Dendritic cell treated with granulocyte-macrophage colony-stimulating factor and Interleukin-4, amounts not matched to agents 40 ng/mL and 50 ng/mL, for 4 days (primary cell): ENCODE measurements around the gene OR51G2.
"Not testable (repeated sequence)": the region's sequence is repeated elsewhere in the genome, so short reads cannot be mapped to it uniquely, and the experiment has no call there.

Experiments used
- H3K27ac Mint-ChIP-seq: one replicate; pipeline ENCODE4 v1.8.0; 2022; ENCODE audit warnings: mild to moderate bottlenecking, mixed read lengths
- H3K27me3 Mint-ChIP-seq: one replicate; pipeline ENCODE4 v1.8.0; 2022; ENCODE audit warnings: mild to moderate bottlenecking, mixed read lengths
- H3K36me3 Mint-ChIP-seq: one replicate; pipeline ENCODE4 v1.8.0; 2022; ENCODE audit warnings: low read depth, mixed read lengths
- H3K4me1 Mint-ChIP-seq: one replicate; pipeline ENCODE4 v1.8.0; 2022; ENCODE audit warnings: low read depth, mixed read lengths
- H3K4me3 Mint-ChIP-seq: one replicate; pipeline ENCODE4 v1.8.0; 2022; ENCODE audit warnings: mild to moderate bottlenecking, moderate library complexity, mixed read lengths
- H3K9me3 Mint-ChIP-seq: one replicate; pipeline ENCODE4 v1.8.0; 2022; ENCODE audit warnings: mixed read lengths
- intact Hi-C: fragments of 100-400 bp; cut with micrococcal nuclease; formaldehyde crosslinking; loops from one replicate; pipeline ENCODE4 v1.15.0; 2022

Gene OR51G2

GRCh38 chr11:4919250-4919649, at the start of gene OR51G2:
Gene OR51G2, minus strand, starts transcription at chr11:4919350. Its CDS starts 3,687 bp downstream, at chr11:4915663.
- H3K4me3 Mint-ChIP-seq: no peak within 1 kb of the TSS
- no peaks in the 10 kb centered on the region for H3K36me3 Mint-ChIP-seq
- H3K27ac Mint-ChIP-seq: no peak within 1 kb of the TSS
- intact Hi-C loops: no loop called here
- H3K4me1 Mint-ChIP-seq: no peaks in the 10 kb centered on the region
- no peaks in the 10 kb centered on the region for H3K27me3 Mint-ChIP-seq
- peaks cover 7% of the 10 kb centered on the region for H3K9me3 Mint-ChIP-seq

GRCh38 chr11:4962816-4963215, 43.7 kb upstream of the OR51G2 start:
- Mint-ChIP-seq H3K27ac (no peak overlapping the region), H3K27me3 (no peaks in the 10 kb centered on the region), H3K4me3 (no peak overlapping the region), H3K36me3 (no peaks in the 10 kb centered on the region), H3K9me3 (no peaks in the 10 kb centered on the region), H3K4me1 (no peaks in the 10 kb centered on the region)
- intact Hi-C loops: no loop called here

- no peak overlapping the region for H3K27ac Mint-ChIP-seq
- no peaks in the 10 kb centered on the region for H3K27me3 Mint-ChIP-seq
- intact Hi-C loops: no loop called here
- H3K4me1 Mint-ChIP-seq: no peaks in the 10 kb centered on the region
- H3K9me3 Mint-ChIP-seq: no peaks in the 10 kb centered on the region
- H3K36me3 Mint-ChIP-seq: no peaks in the 10 kb centered on the region
- no peak overlapping the region for H3K4me3 Mint-ChIP-seq
Measured at GRCh38 chr11:4960877-4961276, 41.7 kb upstream of the OR51G2 start.

GRCh38 chr11:4957396-4957795, 38.2 kb upstream of the OR51G2 start:
- Mint-ChIP-seq H3K27me3 (no peaks in the 10 kb centered on the region), H3K27ac (no peak overlapping the region), H3K4me1 (no peaks in the 10 kb centered on the region), H3K36me3 (no peaks in the 10 kb centered on the region), H3K4me3 (no peak overlapping the region), H3K9me3 (no peaks in the 10 kb centered on the region)
- intact Hi-C loops: no loop called here

GRCh38 chr11:4955613-4956012, 36.5 kb upstream of the OR51G2 start, which contains the start of gene OR51A2:
Gene OR51A2, minus strand, starts transcription at chr11:4955713. Its CDS starts 0 bp downstream, at chr11:4955713.
- intact Hi-C loops, H3K27ac Mint-ChIP-seq, H3K4me3 Mint-ChIP-seq, H3K9me3 Mint-ChIP-seq, H3K4me1 Mint-ChIP-seq, H3K27me3 Mint-ChIP-seq, H3K36me3 Mint-ChIP-seq: not testable (repeated sequence)

GRCh38 chr11:4947505-4947904, 28.4 kb upstream of the OR51G2 start, which contains the start of gene OR51A4:
Gene OR51A4, minus strand, starts transcription at chr11:4947605. Its CDS starts 505 bp downstream, at chr11:4947100.
- Mint-ChIP-seq H3K36me3 (no peaks in the 10 kb centered on the region), H3K4me1 (no peaks in the 10 kb centered on the region), H3K27ac (no peak within 1 kb of the TSS), H3K27me3 (no peaks in the 10 kb centered on the region), H3K9me3 (no peaks in the 10 kb centered on the region), H3K4me3 (no peak within 1 kb of the TSS)
- intact Hi-C loops: no loop called here

- H3K9me3 Mint-ChIP-seq: peaks cover 8% of the 10 kb centered on the region
- H3K4me1 Mint-ChIP-seq: no peaks in the 10 kb centered on the region
- intact Hi-C loops: no loop called here
- H3K27ac Mint-ChIP-seq: no peak overlapping the region
- H3K4me3 Mint-ChIP-seq: no peak overlapping the region
- H3K27me3 Mint-ChIP-seq: no peaks in the 10 kb centered on the region
- H3K36me3 Mint-ChIP-seq: no peaks in the 10 kb centered on the region
Measured at GRCh38 chr11:4936745-4937144, 17.6 kb upstream of the OR51G2 start.

- H3K27me3 Mint-ChIP-seq: no peaks in the 10 kb centered on the region
- no peaks in the 10 kb centered on the region for H3K36me3 Mint-ChIP-seq
- no peak overlapping the region for H3K27ac Mint-ChIP-seq
- intact Hi-C loops: no loop called here
- no peak overlapping the region for H3K4me3 Mint-ChIP-seq
- no peaks in the 10 kb centered on the region for H3K4me1 Mint-ChIP-seq
- H3K9me3 Mint-ChIP-seq: peaks cover 8% of the 10 kb centered on the region
Measured at GRCh38 chr11:4932751-4933150, 13.6 kb upstream of the OR51G2 start.

GRCh38 chr11:4926608-4927007, 7.5 kb upstream of the OR51G2 start:
- H3K27me3 Mint-ChIP-seq: no peaks in the 10 kb centered on the region
- H3K4me1 Mint-ChIP-seq: no peaks in the 10 kb centered on the region
- H3K9me3 Mint-ChIP-seq: no peaks in the 10 kb centered on the region
- H3K36me3 Mint-ChIP-seq: no peaks in the 10 kb centered on the region
- H3K4me3 Mint-ChIP-seq: no peak overlapping the region
- no peak overlapping the region for H3K27ac Mint-ChIP-seq
- intact Hi-C loops: no loop called here

GRCh38 chr11:4924239-4924638, 5.1 kb upstream of the OR51G2 start, which contains the start of gene OR51G1:
Gene OR51G1, minus strand, starts transcription at chr11:4924339. Its CDS starts 0 bp downstream, at chr11:4924339.
- no peaks in the 10 kb centered on the region for H3K4me1 Mint-ChIP-seq
- H3K27me3 Mint-ChIP-seq: no peaks in the 10 kb centered on the region
- H3K27ac Mint-ChIP-seq: no peak within 1 kb of the TSS
- no peak within 1 kb of the TSS for H3K4me3 Mint-ChIP-seq
- intact Hi-C loops: no loop called here
- no peaks in the 10 kb centered on the region for H3K9me3 Mint-ChIP-seq
- no peaks in the 10 kb centered on the region for H3K36me3 Mint-ChIP-seq

- H3K4me3 Mint-ChIP-seq: no peak overlapping the region
- H3K36me3 Mint-ChIP-seq: no peaks in the 10 kb centered on the region
- H3K27ac Mint-ChIP-seq: no peak overlapping the region
- no peaks in the 10 kb centered on the region for H3K27me3 Mint-ChIP-seq
- intact Hi-C loops: no loop called here
- no peaks in the 10 kb centered on the region for H3K9me3 Mint-ChIP-seq
- H3K4me1 Mint-ChIP-seq: no peaks in the 10 kb centered on the region
Measured at GRCh38 chr11:4922304-4922703, 3.2 kb upstream of the OR51G2 start.

- intact Hi-C loops: no loop called here
- H3K27ac Mint-ChIP-seq: no peak overlapping the region
- H3K36me3 Mint-ChIP-seq: no peaks in the 10 kb centered on the region
- no peaks in the 10 kb centered on the region for H3K9me3 Mint-ChIP-seq
- H3K4me3 Mint-ChIP-seq: no peak overlapping the region
- H3K4me1 Mint-ChIP-seq: no peaks in the 10 kb centered on the region
- no peaks in the 10 kb centered on the region for H3K27me3 Mint-ChIP-seq
Measured at GRCh38 chr11:4921796-4922195, 2.6 kb upstream of the OR51G2 start.

- H3K9me3 Mint-ChIP-seq: peaks cover 7% of the 10 kb centered on the region
- H3K27me3 Mint-ChIP-seq: no peaks in the 10 kb centered on the region
- no peak overlapping the region for H3K4me3 Mint-ChIP-seq
- intact Hi-C loops: no loop called here
- no peaks in the 10 kb centered on the region for H3K4me1 Mint-ChIP-seq
- H3K27ac Mint-ChIP-seq: no peak overlapping the region
- H3K36me3 Mint-ChIP-seq: no peaks in the 10 kb centered on the region
Measured at GRCh38 chr11:4916581-4916980, 2.6 kb downstream of the OR51G2 start.

GRCh38 chr11:4903484-4903883, 15.7 kb downstream of the OR51G2 start, which contains the start of gene OR51A7:
Gene OR51A7, plus strand, starts transcription at chr11:4903783. Its CDS starts 3,587 bp downstream, at chr11:4907370.
- Mint-ChIP-seq H3K36me3 (no peaks in the 10 kb centered on the region), H3K27me3 (no peaks in the 10 kb centered on the region), H3K9me3 (peaks cover 3% of the 10 kb centered on the region), H3K27ac (no peak within 1 kb of the TSS), H3K4me1 (no peaks in the 10 kb centered on the region), H3K4me3 (no peak within 1 kb of the TSS)
- intact Hi-C loops: no loop called here

- H3K27me3 Mint-ChIP-seq: no peaks in the 10 kb centered on the region
- no peaks in the 10 kb centered on the region for H3K36me3 Mint-ChIP-seq
- intact Hi-C loops: no loop called here
- no peaks in the 10 kb centered on the region for H3K4me1 Mint-ChIP-seq
- H3K4me3 Mint-ChIP-seq: no peak overlapping the region
- H3K9me3 Mint-ChIP-seq: peaks cover 11% of the 10 kb centered on the region
- no peak overlapping the region for H3K27ac Mint-ChIP-seq
Measured at GRCh38 chr11:4891996-4892640, 27.0 kb downstream of the OR51G2 start.
